H1 (cell line): ENCODE results near the gene GALNT18.

Experiments
- EP300 ChIP-seq, 2 experiments: IDR thresholded peaks; 1 replicate in 1 of 2; 2 replicates in 1 of 2; pipeline ENCODE4 v1.6.1; 2011 to 2012; ENCODE audit warnings: low read depth in 2 of 2, low read length in 2 of 2, mild to moderate bottlenecking in 2 of 2, borderline replicate concordance in 1 of 2, inconsistent platforms in 1 of 2, moderate library complexity in 1 of 2
- EZH2 ChIP-seq: fragments of 200-600 bp; sonication (generic); IDR thresholded peaks from 2 replicates; pipeline ENCODE4 v1.7.1; 2012; ENCODE audit warnings: low read depth, mild to moderate bottlenecking, moderate library complexity, low read length, inconsistent platforms; ENCODE audit not compliant: severe bottlenecking
- RFX5 ChIP-seq: IDR thresholded peaks from 2 replicates; pipeline ENCODE4 v1.6.1; 2011; ENCODE audit warnings: low read depth, low read length, improper control_type of control experiment, borderline replicate concordance
- TF ChIP-seq, protein P1 (sequence below): IDR thresholded peaks from 2 replicates; pipeline ENCODE4 v1.6.1; 2011; ENCODE audit warnings: low read depth, mild to moderate bottlenecking, low read length; ENCODE audit not compliant: insufficient read depth
- TF ChIP-seq, protein P2 (sequence below), 3 experiments: IDR thresholded peaks; 1 replicate in 2 of 3; 2 replicates in 1 of 3; pipeline versions ENCODE4 v1.5.1 to v1.6.1; 2011; ENCODE audit warnings: low read length in 3 of 3, mild to moderate bottlenecking in 3 of 3, inconsistent platforms in 2 of 3, low read depth in 1 of 3, moderate library complexity in 1 of 3; ENCODE audit not compliant: insufficient read depth in 1 of 3; ENCODE audit errors: control extremely low read depth in 1 of 3

DNA sequence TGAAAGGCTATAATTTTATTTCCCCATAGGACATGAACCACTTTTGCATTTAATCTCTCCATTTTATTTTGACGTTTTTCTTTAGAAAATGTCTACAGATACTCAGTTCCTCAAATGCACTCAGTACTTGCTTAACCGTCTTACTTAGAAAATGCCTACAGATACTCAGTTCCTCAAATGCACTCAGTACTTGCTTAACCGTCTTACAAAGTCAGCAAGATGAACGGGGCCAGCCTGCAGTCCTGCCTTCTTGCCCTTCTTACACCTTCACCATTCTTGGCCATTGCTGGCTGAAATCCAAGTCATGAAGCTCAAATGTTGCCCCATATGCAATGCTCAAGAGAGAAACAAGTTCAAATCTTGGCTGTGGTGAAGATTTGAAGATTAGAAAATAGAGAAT lies 302.8 kb downstream of the GALNT18 start:
- TF ChIP-seq, protein P1, sequence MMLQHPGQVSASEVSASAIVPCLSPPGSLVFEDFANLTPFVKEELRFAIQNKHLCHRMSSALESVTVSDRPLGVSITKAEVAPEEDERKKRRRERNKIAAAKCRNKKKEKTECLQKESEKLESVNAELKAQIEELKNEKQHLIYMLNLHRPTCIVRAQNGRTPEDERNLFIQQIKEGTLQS = no peak
- TF ChIP-seq EZH2 = no peak
- no peak for TF ChIP-seq EP300 (IDR thresholded peaks at IDR 0.05; ENCODE audit: borderline replicate concordance in 1 of 2, low read depth in 2 of 2, low read length in 2 of 2)
- TF ChIP-seq RFX5 = no peak
- TF ChIP-seq, protein P2, sequence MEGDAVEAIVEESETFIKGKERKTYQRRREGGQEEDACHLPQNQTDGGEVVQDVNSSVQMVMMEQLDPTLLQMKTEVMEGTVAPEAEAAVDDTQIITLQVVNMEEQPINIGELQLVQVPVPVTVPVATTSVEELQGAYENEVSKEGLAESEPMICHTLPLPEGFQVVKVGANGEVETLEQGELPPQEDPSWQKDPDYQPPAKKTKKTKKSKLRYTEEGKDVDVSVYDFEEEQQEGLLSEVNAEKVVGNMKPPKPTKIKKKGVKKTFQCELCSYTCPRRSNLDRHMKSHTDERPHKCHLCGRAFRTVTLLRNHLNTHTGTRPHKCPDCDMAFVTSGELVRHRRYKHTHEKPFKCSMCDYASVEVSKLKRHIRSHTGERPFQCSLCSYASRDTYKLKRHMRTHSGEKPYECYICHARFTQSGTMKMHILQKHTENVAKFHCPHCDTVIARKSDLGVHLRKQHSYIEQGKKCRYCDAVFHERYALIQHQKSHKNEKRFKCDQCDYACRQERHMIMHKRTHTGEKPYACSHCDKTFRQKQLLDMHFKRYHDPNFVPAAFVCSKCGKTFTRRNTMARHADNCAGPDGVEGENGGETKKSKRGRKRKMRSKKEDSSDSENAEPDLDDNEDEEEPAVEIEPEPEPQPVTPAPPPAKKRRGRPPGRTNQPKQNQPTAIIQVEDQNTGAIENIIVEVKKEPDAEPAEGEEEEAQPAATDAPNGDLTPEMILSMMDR (IDR thresholded peaks at IDR 0.05; ENCODE audit: control extremely low read depth in 1 of 3, insufficient read depth in 1 of 3, low read depth in 1 of 3, low read length in 3 of 3) = no peak
